Measurements from ENCODE around the gene DNAL1.
A peak's percentile ranks its signal among the peaks of the same experiment; 100 is the strongest.

The DNAL1 gene

GRCh38 chr14:73751157-73751691, 106.4 kb downstream of the DNAL1 start:
- H3K4me3 ChIP-seq (replicated peaks in 1 of 2; ENCODE audit: low read depth in 2 of 2, low read length in 2 of 2): no peak overlapping the region
- TF ChIP-seq, protein P1, sequence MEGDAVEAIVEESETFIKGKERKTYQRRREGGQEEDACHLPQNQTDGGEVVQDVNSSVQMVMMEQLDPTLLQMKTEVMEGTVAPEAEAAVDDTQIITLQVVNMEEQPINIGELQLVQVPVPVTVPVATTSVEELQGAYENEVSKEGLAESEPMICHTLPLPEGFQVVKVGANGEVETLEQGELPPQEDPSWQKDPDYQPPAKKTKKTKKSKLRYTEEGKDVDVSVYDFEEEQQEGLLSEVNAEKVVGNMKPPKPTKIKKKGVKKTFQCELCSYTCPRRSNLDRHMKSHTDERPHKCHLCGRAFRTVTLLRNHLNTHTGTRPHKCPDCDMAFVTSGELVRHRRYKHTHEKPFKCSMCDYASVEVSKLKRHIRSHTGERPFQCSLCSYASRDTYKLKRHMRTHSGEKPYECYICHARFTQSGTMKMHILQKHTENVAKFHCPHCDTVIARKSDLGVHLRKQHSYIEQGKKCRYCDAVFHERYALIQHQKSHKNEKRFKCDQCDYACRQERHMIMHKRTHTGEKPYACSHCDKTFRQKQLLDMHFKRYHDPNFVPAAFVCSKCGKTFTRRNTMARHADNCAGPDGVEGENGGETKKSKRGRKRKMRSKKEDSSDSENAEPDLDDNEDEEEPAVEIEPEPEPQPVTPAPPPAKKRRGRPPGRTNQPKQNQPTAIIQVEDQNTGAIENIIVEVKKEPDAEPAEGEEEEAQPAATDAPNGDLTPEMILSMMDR (IDR thresholded peaks at IDR 0.05; ENCODE audit: low read depth, low read length): no peak
- DNase-seq (ENCODE audit: low read depth in 2 of 2): no peak

- TF ChIP-seq, protein P1 (IDR thresholded peaks at IDR 0.05; ENCODE audit: low read depth, low read length): peak; percentile 20
- DNase-seq (ENCODE audit: low read depth in 2 of 2): peak; percentile 35 to 87
- H3K4me3 ChIP-seq (replicated peaks in 1 of 2; ENCODE audit: low read depth in 2 of 2, low read length in 2 of 2): no peak overlapping the region
Measured at GRCh38 chr14:73752297-73752992, 107.7 kb downstream of the DNAL1 start.

Measured in cardiac fibroblast (primary cell).